Kidney tubule cell (primary cell): ENCODE results near the gene PREB.

ENCODE experiments used
- DNase-seq: peaks from one replicate; pipeline ENCODE4 v3.0.0-alpha.2; 2018; ENCODE audit warnings: low spot score

The PREB gene

GRCh38 chr2:27094353-27094984 is 40.0 kb downstream of the PREB start:
- DNase-seq, result no peak

GRCh38 chr2:27093430-27094352 is 40.7 kb downstream of the PREB start:
- DNase-seq, result peak; percentile 23

- DNase-seq, result peak; percentile 53
Measured at GRCh38 chr2:27092696-27093429, 41.6 kb downstream of the PREB start.

DNA sequence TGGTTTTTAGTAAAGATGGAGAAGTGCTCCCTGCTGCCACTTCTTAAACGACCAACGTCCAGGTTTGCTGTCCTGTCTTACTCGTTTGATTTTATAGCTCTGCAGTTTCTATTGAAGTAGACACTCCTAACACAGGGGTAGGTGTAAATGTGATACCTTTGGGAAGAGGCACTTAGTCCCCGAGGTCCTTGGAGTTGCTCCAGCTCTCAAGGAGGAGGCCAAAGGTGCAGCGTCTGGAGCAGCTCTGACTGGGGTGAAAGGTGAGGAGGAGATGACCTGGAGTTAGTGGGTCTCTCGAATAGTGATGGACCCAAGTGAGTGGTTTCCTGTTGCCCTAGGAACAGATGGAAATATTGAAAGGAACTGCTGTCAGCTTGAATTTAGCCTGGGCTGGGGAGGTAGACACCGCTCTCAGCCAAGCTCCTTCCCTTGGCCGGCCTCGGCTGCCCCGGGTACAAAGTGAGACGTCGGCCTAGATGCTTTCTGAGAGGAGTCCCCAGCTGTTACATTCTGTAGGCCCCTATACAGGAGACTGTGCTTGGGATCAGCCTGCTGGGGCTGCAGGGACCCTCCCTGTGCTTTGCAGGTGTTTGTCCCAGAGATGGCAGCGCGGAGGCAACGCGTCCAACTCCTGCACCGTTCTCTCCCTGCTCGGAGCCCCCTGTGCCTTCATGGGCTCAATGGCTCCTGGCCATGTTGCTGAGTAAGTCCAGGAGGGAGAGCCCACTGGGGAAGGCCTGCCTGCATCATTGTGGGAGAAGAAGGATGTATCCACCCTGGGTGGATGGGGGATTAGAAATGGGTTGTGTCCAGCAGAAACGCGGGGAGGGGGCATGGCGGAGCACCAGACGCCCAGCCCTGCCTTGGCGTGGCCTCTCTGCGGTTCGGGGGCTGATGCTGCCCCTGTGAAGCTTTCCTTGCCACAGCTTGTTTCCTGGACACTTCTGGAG is 42.4 kb downstream of the PREB start:
- DNase-seq, result no peak

DNA sequence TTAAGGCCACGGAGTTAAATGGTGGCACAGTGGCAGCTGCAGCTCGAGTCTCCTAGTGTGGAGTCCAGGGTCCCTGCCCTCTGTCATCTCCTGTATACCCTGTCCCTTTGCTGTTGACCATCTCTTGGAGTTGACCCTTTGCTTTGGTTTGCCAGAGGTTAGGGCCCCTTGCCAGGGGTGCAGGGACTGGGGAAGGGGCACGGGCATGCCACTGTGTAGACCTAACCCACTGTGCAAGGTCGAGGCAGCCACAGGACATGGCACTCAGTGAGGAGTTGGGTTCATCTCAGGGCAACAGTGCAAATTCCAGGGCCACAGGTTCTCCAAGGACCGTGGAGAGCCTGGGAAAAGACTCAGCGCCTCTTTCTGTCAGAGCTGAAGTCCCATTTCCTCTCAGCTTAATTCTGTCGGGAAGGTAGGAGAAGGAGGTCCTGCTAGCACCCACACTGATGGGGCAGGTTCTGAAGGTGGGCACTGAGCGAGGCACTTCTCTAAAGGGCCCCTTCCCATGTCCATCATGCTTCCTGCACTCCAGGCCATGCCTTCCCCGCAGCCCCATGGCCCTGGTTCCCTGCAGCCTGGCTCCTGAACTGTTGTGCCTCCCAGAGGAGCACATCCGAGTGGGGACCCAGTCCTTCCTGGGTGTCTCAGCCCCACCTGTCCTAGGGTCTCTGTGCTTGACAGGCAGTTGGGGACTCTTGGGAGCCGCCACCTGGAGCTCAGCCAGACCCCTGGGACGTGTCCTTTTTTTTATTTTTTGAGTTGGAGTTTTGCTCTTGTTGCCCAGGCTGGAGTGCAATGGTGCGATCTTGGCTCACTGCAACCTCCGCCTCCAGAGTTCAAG is 45.1 kb downstream of the PREB start:
- DNase-seq, result no peak

DNA sequence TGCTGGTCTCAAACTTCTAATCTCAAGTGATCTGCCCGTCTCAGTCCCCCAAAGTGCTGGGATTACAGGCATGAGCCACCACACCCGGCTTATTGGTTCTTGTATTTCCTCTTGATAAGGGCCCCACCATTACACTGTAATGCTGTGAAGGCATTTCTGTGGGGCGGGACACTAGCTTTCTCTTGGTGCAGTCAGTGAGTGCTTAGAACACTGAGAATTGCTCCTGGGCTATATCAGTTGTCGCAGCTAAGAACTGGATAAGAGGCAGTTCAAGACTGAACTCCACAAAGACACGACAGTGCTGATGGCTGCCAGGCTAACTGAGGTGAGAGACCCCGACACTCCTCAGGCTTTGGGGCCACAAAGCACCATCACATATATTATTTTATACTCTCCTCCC is 45.8 kb downstream of the PREB start:
- DNase-seq, result no peak

DNA sequence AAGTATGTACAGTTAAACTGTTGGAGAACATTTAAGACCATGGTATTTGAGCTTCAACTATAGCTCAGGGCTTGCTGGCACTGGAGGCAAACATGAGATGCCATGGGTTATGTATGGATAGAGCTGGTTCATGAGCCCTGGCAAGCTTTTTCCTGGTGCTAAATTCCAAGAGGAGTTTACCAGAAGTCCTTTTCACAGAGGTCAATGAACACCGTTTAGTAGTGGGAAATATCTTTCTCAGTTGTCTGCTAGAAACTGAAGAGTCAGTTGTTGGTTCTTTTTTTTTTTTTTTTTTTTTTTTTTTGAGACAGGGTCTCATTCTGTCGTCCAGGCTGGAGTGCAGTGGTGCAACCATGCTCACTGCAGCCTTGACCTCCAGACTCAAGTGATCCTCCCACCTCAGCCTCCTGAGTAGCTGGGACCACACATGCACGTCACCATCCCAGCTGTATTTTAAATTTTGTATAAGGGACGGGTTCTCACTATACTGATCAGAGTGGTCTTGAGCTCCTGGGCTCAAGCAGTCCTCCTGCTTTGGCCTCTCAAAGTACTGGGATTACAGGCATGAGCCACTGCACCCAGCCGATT is 46.5 kb downstream of the PREB start:
- DNase-seq, result no peak

- peak; percentile 64 for DNase-seq
Measured at GRCh38 chr2:27086724-27087593, 47.5 kb downstream of the PREB start, which contains the start of gene KHK. KHK (plus strand) TSS chr2:27086772; CDS start chr2:27087260, 488 bp downstream.

- peak; percentile 92 for DNase-seq
Measured at GRCh38 chr2:27086090-27086723, 48.2 kb downstream of the PREB start.

GRCh38 chr2:27085673-27086089 is 48.8 kb downstream of the PREB start:
- peak; percentile 70 for DNase-seq

GRCh38 chr2:27085062-27085672 is 49.3 kb downstream of the PREB start:
- no peak for DNase-seq

DNA sequence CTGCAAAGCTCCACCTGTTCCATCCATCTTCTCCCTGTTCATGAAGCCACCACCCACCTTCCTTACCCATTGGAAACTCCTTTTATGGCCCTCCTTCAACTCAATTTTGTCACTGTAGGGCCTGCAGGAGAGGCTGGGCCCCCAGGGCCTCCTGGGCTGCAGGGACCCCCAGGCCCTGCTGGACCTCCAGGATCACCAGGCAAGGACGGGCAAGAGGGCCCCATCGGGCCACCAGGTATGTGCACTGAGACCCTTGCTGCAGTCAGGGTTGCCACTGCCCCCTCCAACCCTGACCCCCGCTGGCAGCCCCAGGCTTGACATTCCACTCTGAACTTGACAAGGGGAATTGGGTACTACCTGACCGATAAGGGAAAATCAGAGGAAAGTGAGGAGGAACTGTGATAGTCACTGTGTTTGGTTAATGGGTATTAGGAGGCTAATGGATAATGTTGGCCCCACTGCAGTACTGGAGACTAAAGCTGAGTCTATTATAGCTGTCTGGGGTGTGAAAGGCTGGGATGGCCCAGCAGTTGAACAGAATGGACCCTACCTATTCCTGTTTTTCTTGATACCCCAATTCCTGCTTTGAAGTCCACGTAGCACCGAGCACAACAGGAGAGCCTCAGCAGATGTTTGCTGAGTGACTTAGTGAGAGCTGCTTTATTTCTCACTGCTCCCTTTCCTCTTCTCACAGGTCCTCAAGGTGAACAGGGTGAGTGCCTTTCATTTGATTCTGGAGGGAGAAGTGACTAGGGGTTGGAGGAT is 50.0 kb downstream of the PREB start:
- no peak for DNase-seq

DNA sequence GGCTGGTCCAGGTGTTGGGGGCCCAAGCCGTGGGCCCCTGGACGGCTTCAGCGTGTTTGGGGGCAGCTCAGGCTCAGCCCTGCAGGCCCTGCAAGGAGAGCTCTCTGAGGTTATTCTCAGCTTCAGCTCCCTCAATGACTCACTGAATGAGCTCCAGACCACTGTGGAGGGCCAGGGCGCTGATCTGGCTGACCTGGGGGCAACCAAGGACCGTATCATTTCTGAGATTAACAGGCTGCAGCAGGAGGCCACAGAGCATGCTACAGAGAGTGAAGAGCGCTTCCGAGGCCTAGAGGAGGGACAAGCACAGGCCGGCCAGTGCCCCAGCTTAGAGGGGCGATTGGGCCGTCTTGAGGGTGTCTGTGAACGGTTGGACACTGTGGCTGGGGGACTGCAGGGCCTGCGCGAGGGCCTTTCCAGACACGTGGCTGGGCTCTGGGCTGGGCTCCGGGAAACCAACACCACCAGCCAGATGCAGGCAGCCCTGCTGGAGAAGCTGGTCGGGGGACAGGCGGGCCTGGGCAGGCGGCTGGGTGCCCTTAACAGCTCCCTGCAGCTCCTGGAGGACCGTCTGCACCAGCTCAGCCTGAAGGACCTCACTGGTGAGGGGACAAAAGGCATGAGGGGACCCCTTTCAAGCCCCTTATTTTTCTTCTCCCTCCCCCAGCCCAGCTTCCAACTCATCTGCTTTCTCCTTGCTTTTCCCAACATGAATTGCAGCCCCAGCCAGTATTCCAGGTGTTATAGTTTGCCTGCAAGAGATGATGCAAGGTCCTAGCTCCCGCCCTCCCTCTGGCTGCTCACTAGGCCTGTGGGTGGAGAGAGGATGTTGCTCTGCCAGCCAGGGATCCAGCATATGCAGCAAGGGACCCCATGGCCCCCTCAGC is 50.8 kb downstream of the PREB start:
- DNase-seq, result no peak

GRCh38 chr2:27082773-27083409 is 51.5 kb downstream of the PREB start:
- no peak for DNase-seq

DNA sequence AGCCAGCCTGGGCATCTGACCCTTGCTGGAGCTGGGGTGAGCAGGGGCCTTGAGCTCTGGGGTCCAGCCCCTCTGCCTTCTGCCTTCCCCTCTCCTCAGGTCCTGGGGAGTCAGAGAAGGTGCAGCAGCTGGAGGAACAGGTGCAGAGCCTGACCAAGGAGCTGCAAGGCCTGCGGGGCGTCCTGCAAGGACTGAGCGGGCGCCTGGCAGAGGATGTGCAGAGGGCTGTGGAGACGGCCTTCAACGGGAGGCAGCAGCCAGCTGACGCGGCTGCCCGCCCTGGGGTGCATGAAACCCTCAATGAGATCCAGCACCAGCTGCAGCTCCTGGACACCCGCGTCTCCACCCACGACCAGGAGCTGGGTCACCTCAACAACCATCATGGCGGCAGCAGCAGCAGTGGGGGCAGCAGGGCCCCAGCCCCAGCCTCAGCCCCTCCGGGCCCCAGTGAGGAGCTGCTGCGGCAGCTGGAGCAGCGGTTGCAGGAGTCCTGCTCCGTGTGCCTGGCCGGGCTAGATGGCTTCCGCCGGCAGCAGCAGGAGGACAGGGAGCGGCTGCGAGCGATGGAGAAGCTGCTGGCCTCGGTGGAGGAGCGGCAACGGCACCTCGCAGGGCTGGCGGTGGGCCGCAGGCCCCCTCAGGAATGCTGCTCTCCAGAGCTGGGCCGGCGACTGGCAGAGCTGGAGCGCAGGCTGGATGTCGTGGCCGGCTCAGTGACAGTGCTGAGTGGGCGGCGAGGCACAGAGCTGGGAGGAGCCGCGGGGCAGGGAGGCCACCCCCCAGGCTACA is 52.3 kb downstream of the PREB start:
- no peak for DNase-seq
